GM21717 (cell line): ENCODE measurements around the gene SMYD5.
A peak's percentile ranks its signal among the peaks of the same experiment; 100 is the strongest.
"Not testable (repeated sequence)": the region's sequence is repeated elsewhere in the genome, so short reads cannot be mapped to it uniquely, and the experiment has no call there.

Source experiments
- ATAC-seq: cut with Tn5 transposase; IDR thresholded peaks from one replicate; pipeline ENCODE4 v1.9.1; 2021; ENCODE audit warnings: mild to moderate bottlenecking, moderate library complexity; ENCODE audit not compliant: unreplicated experiment

The SMYD5 gene

DNA sequence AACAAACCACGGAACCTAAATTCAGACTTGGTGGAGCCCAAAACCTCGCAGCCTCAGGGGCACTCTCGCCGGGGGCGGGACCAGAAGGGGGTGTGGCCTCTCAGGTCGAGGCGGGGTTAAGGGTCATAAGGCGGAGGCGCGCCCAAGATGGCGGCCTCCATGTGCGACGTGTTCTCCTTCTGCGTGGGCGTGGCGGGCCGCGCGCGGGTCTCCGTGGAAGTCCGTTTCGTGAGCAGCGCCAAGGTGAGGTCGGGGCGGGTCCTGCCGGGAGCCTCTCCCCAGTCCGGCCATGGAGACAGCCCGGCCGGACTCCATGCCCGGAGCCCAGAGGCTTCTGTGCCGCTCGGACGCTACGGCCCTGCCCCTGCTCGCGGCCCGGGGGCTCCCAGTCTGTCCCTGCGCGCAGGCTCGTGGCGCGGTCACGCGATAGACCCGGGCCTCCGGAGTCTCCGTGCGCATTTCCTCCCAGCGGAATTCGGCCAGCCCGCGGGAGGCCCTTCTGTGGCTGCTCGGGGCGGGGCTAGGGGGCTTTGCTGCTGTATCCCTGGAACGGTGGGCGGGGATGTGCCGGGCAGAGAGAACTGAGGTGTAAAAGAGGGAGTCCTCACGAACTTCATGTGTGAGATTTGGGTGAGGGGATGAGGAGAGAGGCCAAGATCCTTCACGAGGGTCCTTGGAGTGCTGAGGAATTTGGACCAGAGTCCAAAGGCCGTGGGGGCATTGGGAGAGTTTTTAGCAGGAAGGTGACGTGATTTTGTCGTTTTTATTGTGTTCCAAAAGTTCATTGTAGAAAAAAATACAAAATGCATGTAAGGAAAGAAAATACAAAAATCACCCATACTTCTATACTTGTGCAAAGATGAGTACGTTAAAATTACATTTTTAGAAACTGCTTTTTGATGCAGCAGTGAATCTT lies at the start of gene SMYD5:
SMYD5 (plus strand) TSS at position 126 of the 916 bp plus-strand sequence; CDS start at position 148, 22 bp downstream.
- peak; percentile 91 for ATAC-seq

DNA sequence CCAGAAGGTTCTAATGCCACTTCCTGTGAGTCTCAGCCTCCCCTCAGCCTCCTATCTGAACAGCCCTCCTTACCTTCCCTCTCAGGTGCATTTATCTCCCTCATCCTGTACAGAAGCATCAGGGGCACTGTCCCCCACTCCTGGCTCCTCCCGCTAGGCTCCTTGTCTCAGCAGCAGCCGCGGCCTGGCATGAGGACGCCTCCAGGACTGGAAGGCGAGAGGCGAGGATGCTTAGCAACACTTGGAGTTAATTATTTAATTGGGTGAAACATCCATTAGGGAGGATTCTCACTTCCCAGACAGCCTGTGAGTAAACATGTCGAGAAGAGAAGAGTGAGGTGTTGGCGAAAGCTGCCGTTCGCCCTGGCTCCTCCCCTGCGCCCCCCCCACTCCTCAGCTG lies 48.1 kb upstream of the SMYD5 start:
- ATAC-seq = not testable (repeated sequence)

DNA sequence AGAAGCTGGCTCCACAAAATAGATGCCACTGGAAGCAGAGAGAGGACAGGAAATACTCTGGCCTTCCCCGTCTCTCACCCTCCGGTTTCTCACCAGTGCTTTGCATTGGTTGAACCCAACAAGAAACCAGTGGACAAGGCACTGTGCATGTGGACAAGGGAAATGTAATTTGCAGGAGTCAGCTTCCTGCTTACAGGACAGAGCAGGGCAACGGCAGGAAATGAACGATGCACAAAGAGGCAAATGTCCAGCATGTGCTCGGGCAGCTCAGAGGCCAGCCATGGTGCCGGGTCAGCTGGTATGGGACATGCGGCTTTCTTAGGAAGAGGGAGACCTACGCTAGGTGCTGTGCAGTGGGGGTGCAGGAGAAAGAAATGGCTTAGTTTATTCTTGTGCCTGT lies 47.2 kb upstream of the SMYD5 start:
- ATAC-seq = not testable (repeated sequence)

- not testable (repeated sequence) for ATAC-seq
These were observed 45.7 kb upstream of the SMYD5 start for GRCh38 chr2:73168348-73168747.

DNA sequence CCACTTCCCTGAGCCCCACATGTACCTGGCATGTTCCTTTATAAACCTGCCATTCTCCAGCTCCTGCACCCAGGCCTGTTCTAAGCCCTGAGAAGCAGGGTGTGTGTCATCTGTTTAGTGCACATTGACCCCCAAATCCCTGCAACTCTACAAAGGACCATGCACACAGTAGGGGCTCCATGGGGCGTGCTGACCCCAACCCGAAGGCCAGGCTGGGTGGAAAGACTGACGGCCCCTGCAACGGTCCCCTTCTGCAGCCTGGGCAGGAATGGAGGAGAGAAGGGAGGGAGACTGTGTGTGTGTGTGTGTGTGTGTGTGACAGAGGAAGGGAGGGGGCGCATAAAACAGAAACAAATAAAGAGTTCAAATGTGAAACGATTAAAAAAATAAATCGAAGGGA lies 43.7 kb upstream of the SMYD5 start:
- ATAC-seq = not testable (repeated sequence)

DNA sequence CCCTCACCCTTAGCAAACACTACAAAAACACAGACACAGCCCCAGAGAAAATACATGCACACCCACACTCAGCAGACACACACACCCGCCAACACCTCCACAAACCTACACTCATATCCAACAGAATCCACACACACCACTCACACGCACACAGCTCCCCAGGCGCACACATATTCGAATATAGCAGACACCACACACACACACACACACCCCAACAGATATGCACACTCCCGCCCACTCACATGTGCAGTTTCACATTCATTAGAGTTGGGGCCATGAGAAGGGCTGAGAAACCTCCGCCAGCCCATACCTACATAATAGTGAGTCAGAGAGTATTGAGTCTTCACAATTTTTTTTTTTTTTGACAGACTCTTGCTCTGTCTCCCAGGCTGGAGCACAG lies 41.1 kb upstream of the SMYD5 start:
- ATAC-seq = no peak

DNA sequence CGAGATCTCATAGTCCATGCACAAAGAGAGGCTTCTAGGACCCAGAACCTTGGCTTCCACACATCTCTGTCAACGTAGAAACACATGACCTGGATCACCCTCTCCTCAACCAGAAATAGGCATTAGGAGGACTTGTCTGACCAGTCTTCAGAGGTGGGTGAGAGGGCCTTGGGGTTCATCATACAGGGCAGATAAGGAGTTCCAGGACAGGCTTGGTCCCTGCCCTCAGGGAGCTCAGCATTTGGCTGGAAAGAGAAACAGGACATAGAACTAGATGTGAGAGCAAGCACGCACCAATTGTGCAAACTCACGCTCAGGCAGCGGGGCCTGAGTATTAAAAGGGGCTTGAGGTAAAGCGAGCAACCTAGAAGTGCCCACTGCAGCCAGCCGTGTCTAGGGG lies 40.3 kb upstream of the SMYD5 start:
- ATAC-seq = no peak

DNA sequence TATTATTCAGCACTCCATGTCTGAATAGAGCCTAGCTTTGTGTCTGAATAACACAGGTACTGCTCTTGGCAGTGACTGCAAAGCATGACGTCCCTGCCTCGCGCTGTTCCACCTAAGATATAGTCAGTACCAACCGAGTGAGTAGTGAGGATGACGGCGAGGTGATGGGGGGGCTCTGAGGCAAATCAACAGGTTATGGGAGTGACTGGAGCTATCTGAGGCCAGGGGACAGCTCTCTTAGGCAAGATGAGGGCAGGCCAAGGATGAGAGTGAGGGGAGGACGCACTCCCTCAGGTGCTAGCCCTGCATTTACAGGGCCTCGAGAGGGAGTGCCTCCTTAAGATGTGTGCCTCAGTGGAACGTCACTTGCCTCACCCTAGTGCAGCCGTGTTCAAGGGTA lies 39.8 kb upstream of the SMYD5 start:
- no peak for ATAC-seq

GRCh38 chr2:73174941-73175662 lies 38.9 kb upstream of the SMYD5 start:
- ATAC-seq = no peak

DNA sequence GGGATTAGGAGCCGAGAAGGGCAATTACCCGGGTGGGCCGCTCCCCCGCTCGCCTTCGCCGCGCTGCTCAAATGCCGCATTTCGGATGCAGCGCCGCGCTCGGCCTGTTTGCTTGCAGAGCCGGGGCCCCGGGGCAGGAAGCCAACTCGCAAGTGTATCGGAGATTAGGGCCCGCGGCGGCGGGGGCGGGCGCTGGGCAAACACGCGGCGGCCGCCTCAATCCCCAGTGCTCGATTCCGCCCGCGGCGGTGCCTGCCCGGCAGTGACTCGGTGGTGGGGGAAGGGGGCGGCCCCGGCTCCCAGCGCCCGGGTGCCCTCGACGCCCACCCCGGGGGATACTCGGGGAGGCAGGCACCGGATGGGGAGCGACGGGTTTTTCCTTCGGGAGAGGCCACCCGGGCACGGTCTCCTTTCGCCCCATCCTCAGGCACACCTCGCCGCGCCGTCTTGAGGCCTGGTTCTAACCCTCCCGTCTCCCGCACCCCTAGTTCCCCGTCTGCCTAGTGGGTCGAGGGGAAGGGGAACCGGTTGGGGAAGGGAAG lies 38.3 kb upstream of the SMYD5 start:
- peak; percentile 35 for ATAC-seq

- ATAC-seq = no peak
These were observed 37.7 kb upstream of the SMYD5 start for GRCh38 chr2:73176205-73176880.

- ATAC-seq = peak; percentile 74
These were observed 37.0 kb upstream of the SMYD5 start for GRCh38 chr2:73176881-73177644.

GRCh38 chr2:73177645-73178255 lies 36.3 kb upstream of the SMYD5 start:
- ATAC-seq = no peak

- ATAC-seq = no peak
These were observed 28.1 kb upstream of the SMYD5 start for GRCh38 chr2:73185965-73186364.

DNA sequence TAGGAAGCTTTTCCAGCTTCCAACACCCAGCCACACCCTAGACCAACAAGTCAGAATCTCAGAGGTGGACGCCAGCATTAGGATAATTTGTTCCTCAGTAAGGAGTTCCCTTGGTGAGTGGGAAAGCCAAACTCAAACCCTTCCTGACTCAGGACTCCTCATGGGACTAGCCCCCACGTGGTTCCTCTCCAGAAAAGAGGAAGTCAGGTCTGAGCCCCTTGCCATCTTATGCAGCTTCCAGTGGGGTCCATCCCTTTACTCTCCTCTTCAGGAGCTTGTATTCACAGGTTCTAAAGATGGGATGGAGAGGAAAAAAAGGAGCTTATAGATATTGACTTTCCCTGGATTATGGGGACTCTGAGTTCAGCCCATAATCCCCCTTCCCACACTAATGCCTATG lies 26.5 kb upstream of the SMYD5 start:
- no peak for ATAC-seq

GRCh38 chr2:73197579-73197978 lies 16.5 kb upstream of the SMYD5 start:
- ATAC-seq = no peak

DNA sequence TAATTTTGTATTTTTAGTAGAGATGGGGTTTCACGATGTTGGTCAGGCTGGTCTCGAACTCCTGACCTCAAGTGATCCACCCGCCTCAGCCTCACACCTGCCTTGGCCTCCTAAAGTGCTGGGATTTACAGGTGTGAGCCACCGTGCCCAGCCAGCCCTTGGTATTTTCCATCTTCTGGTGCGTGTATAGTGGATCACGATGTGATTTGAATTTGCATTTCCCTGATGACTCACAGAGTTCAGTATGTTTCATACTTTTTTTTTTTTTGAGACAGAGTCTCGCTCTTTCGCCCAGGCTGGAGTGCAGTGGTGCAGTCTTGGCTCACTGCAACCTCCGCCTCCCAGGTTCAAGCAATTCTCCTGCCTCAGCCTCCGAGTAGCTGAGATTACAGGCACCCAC lies 13.8 kb upstream of the SMYD5 start:
- not testable (repeated sequence) for ATAC-seq

DNA sequence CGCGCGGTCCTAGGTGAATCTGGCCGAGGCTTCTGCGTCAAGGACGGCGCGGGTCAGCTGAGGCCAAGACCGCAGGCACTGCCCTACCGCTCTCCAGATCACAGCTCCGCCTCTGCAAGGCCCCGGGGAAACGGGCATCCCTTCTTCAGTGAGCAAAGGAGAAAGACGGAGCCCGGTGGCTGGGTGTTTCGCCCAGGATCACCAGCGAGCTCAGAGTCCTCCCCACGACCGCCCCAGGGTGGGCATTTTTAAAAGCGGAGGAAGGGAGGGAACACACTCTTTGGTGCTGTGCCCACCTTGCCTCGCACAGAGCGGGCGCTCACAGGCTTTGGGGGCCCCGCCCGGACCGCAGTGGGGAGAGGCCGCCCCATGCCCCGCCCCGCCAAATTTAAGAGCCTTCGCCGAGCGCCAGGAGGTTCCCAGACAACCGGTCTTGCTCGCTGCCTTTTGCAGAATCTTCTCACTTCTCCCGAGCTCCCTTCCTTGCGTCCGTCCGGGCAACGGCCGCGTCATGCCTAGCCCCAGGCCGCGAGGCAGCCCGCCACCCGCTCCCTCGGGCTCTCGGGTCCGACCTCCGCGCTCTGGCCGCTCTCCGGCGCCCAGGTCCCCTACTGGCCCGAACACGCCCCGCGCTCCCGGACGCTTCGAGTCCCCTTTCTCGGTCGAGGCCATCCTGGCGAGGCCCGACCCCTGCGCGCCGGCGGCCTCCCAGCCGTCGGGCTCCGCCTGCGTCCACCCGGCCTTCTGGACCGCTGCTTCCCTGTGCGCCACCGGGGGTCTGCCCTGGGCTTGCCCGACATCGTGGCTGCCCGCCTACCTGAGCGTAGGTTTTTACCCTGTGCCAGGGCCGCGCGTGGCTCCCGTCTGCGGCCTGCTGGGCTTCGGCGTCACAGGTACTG lies 11.6 kb upstream of the SMYD5 start, which contains the start of gene NOTO:
NOTO (plus strand) TSS at position 419 of the 899 bp plus-strand sequence; CDS start at position 512, 93 bp downstream.
- no peak for ATAC-seq
